ENCODE data around the gene SDF4.

SDF4 gene

DNA sequence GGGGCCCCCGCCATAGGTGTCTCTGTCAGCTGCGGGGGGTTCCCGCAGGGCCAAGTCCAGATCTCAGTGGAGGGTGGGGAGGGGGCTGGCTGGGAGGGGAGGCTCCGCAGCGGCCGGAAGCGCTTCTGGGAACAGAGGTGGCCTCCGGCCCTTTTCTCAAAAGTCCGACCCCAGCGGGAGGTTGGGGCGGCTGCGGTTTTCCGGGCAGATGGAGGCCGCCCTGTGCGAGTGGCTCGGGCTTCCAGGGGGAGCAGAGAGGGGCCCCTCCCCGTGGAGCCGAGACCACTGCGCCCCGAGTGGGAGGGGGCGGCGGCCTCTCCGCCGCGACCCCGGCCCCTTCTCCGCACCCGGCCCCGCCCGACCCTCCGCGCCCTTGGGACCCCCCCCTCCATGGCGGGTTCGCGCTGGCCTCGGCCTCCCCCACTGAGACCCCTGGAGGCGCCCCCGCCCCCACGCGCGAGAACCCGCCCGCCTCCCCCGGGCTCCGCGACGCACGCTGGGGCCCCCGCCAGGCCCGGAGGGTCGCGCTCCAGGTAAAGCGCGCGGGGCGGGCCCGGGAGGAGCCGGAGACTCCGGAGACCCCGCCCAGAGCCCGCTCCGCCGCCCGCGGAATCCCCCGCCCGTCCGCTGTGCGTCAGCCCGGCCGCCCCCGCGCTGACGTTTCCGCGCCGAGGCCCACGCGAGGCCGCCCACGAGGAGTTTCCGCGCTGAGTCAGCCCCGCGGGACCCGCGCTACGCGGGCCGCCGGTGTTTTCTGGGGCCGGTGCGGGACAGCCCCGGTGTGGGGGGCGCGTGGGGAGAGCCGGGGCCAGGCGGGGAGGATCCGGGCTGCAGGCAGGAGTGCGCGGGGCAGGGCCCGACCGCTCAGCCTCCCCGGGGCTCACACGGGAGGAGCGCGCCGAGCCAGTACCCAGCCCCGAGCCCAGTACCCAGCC is 30.7 kb downstream of the SDF4 start:
- no peaks in the 10 kb centered on the region for H4K20me1 ChIP-seq (ENCODE audit: insufficient read depth)
- no peaks in the 10 kb centered on the region for H3K79me2 ChIP-seq (ENCODE audit: insufficient read depth, low read depth)
- H3K4me1 ChIP-seq (ENCODE audit: low read depth, poor library complexity, severe bottlenecking), result no peaks in the 10 kb centered on the region
- peaks cover 55% of the 10 kb centered on the region for H3K27me3 ChIP-seq (ENCODE audit: insufficient read depth, low read depth)
- H3K4me2 ChIP-seq, result 0 out of 2 replicates have a peak overlapping the region, but pooled peaks have one; percentile 17
- H2AFZ ChIP-seq (ENCODE audit: low read depth), result no peak overlapping the region
- no peak overlapping the region for H3K4me3 ChIP-seq (IDR thresholded peaks at IDR 0.05; ENCODE audit: insufficient read depth, low read depth, low read length)
- no peak overlapping the region for H3K27ac ChIP-seq
- H3K36me3 ChIP-seq (ENCODE audit: insufficient read depth), result no peaks in the 10 kb centered on the region
- H3K9ac ChIP-seq, result no peak overlapping the region
- TF ChIP-seq, protein P1, sequence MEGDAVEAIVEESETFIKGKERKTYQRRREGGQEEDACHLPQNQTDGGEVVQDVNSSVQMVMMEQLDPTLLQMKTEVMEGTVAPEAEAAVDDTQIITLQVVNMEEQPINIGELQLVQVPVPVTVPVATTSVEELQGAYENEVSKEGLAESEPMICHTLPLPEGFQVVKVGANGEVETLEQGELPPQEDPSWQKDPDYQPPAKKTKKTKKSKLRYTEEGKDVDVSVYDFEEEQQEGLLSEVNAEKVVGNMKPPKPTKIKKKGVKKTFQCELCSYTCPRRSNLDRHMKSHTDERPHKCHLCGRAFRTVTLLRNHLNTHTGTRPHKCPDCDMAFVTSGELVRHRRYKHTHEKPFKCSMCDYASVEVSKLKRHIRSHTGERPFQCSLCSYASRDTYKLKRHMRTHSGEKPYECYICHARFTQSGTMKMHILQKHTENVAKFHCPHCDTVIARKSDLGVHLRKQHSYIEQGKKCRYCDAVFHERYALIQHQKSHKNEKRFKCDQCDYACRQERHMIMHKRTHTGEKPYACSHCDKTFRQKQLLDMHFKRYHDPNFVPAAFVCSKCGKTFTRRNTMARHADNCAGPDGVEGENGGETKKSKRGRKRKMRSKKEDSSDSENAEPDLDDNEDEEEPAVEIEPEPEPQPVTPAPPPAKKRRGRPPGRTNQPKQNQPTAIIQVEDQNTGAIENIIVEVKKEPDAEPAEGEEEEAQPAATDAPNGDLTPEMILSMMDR (conservative IDR thresholded peaks at IDR 0.05; ENCODE audit: low read depth, low read length), result no peak

DNA sequence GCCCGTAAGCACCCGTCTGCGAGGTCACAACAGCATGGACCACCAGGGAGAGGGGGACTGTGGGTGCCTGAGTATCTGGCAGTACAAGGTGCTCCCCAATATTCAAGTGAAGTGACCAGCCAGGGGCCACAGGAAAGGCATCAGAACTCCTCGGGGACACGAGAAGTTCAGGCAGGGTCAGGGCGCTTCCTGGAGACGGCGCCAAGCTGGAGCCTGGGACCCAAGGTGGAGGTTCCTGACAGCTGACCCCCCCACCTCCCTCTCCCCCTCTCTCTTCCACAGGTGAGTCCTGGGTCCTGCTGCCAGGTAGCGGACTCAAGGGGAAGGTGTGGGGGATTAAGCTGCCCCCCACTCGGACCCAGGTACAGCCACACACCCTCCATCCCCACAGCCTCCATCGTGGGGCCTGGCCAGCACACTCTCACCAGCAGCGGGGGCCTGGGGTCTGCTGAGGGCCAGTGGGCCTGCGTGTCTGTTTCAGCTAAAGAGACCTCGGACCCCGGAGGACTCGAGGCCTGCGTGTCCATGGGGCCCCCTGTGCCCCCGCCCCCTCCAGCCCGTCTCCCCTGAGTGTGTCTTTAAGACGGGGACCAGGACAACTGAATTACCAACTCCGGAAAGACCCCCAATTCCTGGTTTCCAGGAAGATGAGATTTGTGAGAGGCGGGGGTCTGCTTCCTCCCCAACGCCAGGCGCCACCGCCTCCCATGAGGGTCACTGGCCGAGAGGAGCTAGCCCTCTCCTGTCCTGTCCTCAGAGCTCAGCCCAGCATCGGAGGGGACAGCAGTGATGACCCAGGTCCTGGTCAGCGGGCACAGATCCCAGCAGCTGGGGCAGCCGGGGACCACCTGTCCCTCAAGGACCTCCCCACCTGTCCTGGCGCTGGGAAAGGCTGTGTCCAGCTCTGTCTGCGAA is 31.6 kb downstream of the SDF4 start:
- no peak overlapping the region for H3K4me3 ChIP-seq (IDR thresholded peaks at IDR 0.05; ENCODE audit: insufficient read depth, low read depth, low read length)

DNA sequence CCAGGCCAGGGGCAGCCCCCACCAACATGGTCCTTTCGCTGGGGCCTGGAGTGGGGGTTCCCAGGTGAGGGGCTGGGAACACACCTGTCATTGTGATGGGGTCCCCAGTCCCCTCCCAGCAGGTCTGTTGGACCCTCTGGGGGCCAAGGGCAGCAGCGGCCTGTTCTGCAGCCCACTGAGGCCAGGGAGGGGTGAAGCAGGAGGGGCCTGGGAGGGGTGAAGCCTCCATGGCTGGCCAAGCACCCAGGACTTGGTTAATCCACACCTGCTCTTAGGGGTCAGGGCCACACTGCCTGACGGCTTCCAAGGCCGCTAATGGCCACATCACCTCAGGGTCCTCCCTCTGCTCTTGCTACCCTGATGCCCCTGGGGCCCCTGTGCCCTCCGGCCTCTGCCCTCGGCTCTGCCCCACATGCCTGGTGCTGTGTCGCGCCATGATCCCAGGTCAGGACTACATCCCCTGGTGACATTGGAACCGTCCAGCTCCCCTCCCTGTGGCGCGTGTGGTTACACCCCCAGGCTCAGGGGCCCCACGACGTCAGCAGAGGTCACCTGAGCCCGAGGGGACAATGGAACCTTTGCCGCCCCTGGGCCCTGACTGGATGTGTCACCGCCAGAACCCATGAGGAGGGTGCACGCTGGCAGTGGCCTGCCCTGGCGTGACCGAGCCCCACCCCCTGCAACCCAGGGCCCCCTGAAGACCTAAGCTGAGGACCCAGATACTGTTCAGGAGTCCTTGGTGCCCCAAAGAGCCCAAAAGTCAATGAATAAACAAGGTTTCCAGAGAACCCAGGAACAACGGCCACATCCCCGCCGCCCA is 32.5 kb downstream of the SDF4 start:
- H3K4me2 ChIP-seq, result no peak overlapping the region

More for the DNA sequence above, 31.6 kb downstream of the SDF4 start:
- Histone ChIP-seq H3K27me3 (ENCODE audit: insufficient read depth, low read depth) (peaks cover 55% of the 10 kb centered on the region), H2AFZ (ENCODE audit: low read depth) (no peak overlapping the region), H4K20me1 (ENCODE audit: insufficient read depth) (no peaks in the 10 kb centered on the region), H3K79me2 (ENCODE audit: insufficient read depth, low read depth) (no peaks in the 10 kb centered on the region), H3K27ac (no peak overlapping the region), H3K4me1 (ENCODE audit: low read depth, poor library complexity, severe bottlenecking) (no peaks in the 10 kb centered on the region), H3K36me3 (ENCODE audit: insufficient read depth) (no peaks in the 10 kb centered on the region), H3K9ac (no peak overlapping the region), H3K4me2 (no peak overlapping the region)
- TF ChIP-seq, protein P1 (conservative IDR thresholded peaks at IDR 0.05; ENCODE audit: low read depth, low read length), result no peak

More for the DNA sequence above, 32.5 kb downstream of the SDF4 start:
- peaks cover 55% of the 10 kb centered on the region for H3K27me3 ChIP-seq (ENCODE audit: insufficient read depth, low read depth)
- no peaks in the 10 kb centered on the region for H3K4me1 ChIP-seq (ENCODE audit: low read depth, poor library complexity, severe bottlenecking)
- TF ChIP-seq, protein P1 (conservative IDR thresholded peaks at IDR 0.05; ENCODE audit: low read depth, low read length), result no peak
- H3K27ac ChIP-seq, result no peak overlapping the region
- no peak overlapping the region for H2AFZ ChIP-seq (ENCODE audit: low read depth)
- H3K4me3 ChIP-seq (IDR thresholded peaks at IDR 0.05; ENCODE audit: insufficient read depth, low read depth, low read length), result no peak overlapping the region
- no peaks in the 10 kb centered on the region for H4K20me1 ChIP-seq (ENCODE audit: insufficient read depth)
- no peak overlapping the region for H3K9ac ChIP-seq
- H3K36me3 ChIP-seq (ENCODE audit: insufficient read depth), result no peaks in the 10 kb centered on the region
- H3K79me2 ChIP-seq (ENCODE audit: insufficient read depth, low read depth), result no peaks in the 10 kb centered on the region
